Fibroblast of villous mesenchyme (primary cell): ENCODE data around the gene STAC3. TPM values are rescaled to one million over a fixed set of nuclear protein-coding genes. Genes with fewer than 3 reads are reported as not detected.

ENCODE experiments used
- DNase-seq: peaks from one replicate; pipeline ENCODE4 v3.0.0-alpha.2; 2010; ENCODE audit warnings: low read depth
- H3K4me3 ChIP-seq: 2 replicates; pipeline ENCODE4 v1.5.1; 2011; ENCODE audit warnings: low read depth, mild to moderate bottlenecking, low read length
- total RNA-seq: library from RNA; depleted of rRNA; stranded (reverse); fragments of >200 nt; gene quantifications from 2 replicates; pipeline ENCODE4 v1.2.3, GENCODE V29; 2012
- TF ChIP-seq, protein P1 (sequence below): IDR thresholded peaks from 2 replicates; pipeline ENCODE4 v1.5.1; 2012; ENCODE audit warnings: low read depth, mild to moderate bottlenecking, low read length; ENCODE audit not compliant: insufficient read depth

The STAC3 gene
- total RNA-seq, 1 donor = 1.3 TPM

DNA sequence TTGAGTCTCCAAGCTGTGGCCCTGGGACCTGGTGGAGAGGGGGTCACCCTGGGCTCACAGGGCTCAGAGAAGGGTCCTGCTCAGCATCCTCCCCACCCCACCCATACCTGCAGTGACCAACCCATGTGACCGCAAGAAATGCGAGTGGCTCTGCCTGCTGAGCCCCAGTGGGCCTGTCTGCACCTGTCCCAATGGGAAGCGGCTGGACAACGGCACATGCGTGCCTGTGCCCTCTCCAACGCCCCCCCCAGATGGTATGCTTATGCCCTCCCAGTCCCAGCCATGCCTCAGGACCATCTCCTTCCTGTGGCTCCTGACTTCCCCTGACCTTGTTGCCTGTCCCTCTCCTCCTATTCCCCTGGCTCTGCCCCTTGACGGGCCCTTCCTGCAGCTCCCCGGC lies 41.1 kb downstream of the STAC3 start:
- DNase-seq = no peak
- TF ChIP-seq, protein P1, sequence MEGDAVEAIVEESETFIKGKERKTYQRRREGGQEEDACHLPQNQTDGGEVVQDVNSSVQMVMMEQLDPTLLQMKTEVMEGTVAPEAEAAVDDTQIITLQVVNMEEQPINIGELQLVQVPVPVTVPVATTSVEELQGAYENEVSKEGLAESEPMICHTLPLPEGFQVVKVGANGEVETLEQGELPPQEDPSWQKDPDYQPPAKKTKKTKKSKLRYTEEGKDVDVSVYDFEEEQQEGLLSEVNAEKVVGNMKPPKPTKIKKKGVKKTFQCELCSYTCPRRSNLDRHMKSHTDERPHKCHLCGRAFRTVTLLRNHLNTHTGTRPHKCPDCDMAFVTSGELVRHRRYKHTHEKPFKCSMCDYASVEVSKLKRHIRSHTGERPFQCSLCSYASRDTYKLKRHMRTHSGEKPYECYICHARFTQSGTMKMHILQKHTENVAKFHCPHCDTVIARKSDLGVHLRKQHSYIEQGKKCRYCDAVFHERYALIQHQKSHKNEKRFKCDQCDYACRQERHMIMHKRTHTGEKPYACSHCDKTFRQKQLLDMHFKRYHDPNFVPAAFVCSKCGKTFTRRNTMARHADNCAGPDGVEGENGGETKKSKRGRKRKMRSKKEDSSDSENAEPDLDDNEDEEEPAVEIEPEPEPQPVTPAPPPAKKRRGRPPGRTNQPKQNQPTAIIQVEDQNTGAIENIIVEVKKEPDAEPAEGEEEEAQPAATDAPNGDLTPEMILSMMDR = no peak
- H3K4me3 ChIP-seq = no peak overlapping the region

DNA sequence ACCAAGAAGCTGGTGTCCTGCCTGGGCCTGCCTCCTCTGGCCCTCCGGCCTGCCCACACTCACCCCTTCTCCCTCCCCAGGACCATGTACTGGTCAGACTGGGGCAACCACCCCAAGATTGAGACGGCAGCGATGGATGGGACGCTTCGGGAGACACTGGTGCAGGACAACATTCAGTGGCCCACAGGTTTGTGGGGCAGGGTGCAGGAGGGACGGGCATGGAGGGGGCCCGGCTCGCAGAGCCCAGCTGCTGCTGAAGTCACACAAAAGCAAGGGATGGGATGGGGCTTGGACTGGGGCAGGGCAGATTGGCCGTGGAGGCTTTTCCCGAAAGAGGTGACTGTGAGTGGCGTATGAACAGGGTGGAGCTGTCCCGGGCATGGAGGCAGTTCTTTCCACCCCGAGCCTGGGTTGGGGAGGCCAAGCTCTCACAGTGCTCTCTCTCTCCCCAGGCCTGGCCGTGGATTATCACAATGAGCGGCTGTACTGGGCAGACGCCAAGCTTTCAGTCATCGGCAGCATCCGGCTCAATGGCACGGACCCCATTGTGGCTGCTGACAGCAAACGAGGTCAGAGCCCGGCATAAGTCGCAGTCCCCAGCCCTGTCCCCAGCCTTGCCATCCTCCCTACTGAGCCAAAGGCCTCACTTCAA lies 42.2 kb downstream of the STAC3 start:
- DNase-seq = no peak
- TF ChIP-seq, protein P1 = no peak
- H3K4me3 ChIP-seq = no peak overlapping the region

- TF ChIP-seq, protein P1 = no peak
- DNase-seq = no peak
- no peak overlapping the region for H3K4me3 ChIP-seq
These were observed 43.0 kb downstream of the STAC3 start for GRCh38 chr12:57207731-57208630.

DNA sequence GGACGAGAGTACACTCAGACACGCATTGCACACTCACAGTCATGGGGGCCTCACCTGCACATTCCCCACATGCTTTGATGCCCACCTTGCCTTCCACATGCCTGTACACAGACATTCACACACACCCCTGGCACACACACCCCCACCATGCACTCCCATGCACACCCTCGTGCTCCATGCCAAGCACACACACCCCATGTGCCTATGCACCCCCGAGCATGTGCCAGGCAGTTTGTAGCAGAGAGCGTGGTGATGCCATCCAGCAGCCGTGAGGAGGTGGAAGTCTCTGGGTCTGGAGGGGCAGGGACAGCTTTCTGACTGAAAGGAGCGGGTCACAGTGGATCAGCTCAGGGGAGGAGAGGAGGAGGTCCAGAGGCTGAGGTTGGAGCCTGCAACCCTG lies 45.1 kb downstream of the STAC3 start:
- TF ChIP-seq, protein P1 = no peak
- no peak overlapping the region for H3K4me3 ChIP-seq
- DNase-seq = no peak

- TF ChIP-seq, protein P1 = no peak
- no peak for DNase-seq
- no peak overlapping the region for H3K4me3 ChIP-seq
These were observed 45.8 kb downstream of the STAC3 start for GRCh38 chr12:57205186-57205585.

DNA sequence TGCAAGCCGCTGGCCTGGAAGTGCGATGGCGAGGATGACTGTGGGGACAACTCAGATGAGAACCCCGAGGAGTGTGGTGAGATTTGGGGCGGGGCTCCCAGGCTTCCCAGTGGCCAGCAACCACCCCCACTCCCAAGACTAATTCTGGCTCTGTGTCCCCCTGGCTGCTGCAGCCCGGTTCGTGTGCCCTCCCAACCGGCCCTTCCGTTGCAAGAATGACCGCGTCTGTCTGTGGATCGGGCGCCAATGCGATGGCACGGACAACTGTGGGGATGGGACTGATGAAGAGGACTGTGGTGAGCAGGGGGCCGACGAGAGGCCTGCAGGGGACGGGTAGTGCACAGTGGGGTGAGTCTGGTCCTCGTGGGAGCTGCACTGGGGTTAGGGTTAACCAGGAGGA lies 46.5 kb downstream of the STAC3 start:
- DNase-seq = no peak
- TF ChIP-seq, protein P1 = no peak
- H3K4me3 ChIP-seq = no peak overlapping the region
